GM21529 (cell line): ENCODE measurements around the gene PLAAT3.
"Not testable (repeated sequence)": the region's sequence is repeated elsewhere in the genome, so short reads cannot be mapped to it uniquely, and the experiment has no call there.

ENCODE experiments used
- ATAC-seq: cut with Tn5 transposase; IDR thresholded peaks from one replicate; pipeline ENCODE4 v1.9.1; 2021; ENCODE audit not compliant: unreplicated experiment

Gene PLAAT3

GRCh38 chr11:63609536-63609935, 4.7 kb downstream of the PLAAT3 start:
- no peak for ATAC-seq

GRCh38 chr11:63608353-63609345, 5.6 kb downstream of the PLAAT3 start:
- no peak for ATAC-seq

GRCh38 chr11:63603180-63603518, 11.1 kb downstream of the PLAAT3 start:
- ATAC-seq, result no peak

GRCh38 chr11:63602290-63603179, 11.7 kb downstream of the PLAAT3 start:
- not testable (repeated sequence) for ATAC-seq

- ATAC-seq, result no peak
Observed at GRCh38 chr11:63599211-63600122, 14.8 kb downstream of the PLAAT3 start.

- ATAC-seq, result no peak
Observed at GRCh38 chr11:63598556-63598955, 15.7 kb downstream of the PLAAT3 start.

- ATAC-seq, result no peak
Observed at GRCh38 chr11:63595296-63595695, 18.9 kb downstream of the PLAAT3 start.

GRCh38 chr11:63592975-63593395, 21.2 kb downstream of the PLAAT3 start:
- ATAC-seq, result no peak

GRCh38 chr11:63590024-63590788, 24.0 kb downstream of the PLAAT3 start:
- no peak for ATAC-seq

- no peak for ATAC-seq
Observed at GRCh38 chr11:63589000-63589399, 25.2 kb downstream of the PLAAT3 start.

GRCh38 chr11:63586451-63587166, 27.6 kb downstream of the PLAAT3 start:
- no peak for ATAC-seq

GRCh38 chr11:63583357-63583677, 30.9 kb downstream of the PLAAT3 start:
- no peak for ATAC-seq

- not testable (repeated sequence) for ATAC-seq
Observed at GRCh38 chr11:63581224-63581623, 33.0 kb downstream of the PLAAT3 start.

GRCh38 chr11:63578882-63579281, 35.4 kb downstream of the PLAAT3 start:
- not testable (repeated sequence) for ATAC-seq

- ATAC-seq, result no peak
Observed at GRCh38 chr11:63574856-63575602, 39.2 kb downstream of the PLAAT3 start.

- no peak for ATAC-seq
Observed at GRCh38 chr11:63573881-63574855, 40.1 kb downstream of the PLAAT3 start.

GRCh38 chr11:63572026-63572688, 42.1 kb downstream of the PLAAT3 start:
- ATAC-seq, result no peak
